Stimulated activated CD8-positive, alpha-beta memory T cell treated with anti-CD3 and anti-CD28 coated beads, Interleukin-12 subunit alpha, Interleukin-12 subunit beta, amount 100 ng/mL, for 1 hour (primary cell): ENCODE results near the gene ZNF248.

Experiments used
- DNase-seq: peaks from one replicate; pipeline ENCODE4 v3.0.0-alpha.2; 2020; ENCODE audit warnings: low read depth

Gene ZNF248

DNA sequence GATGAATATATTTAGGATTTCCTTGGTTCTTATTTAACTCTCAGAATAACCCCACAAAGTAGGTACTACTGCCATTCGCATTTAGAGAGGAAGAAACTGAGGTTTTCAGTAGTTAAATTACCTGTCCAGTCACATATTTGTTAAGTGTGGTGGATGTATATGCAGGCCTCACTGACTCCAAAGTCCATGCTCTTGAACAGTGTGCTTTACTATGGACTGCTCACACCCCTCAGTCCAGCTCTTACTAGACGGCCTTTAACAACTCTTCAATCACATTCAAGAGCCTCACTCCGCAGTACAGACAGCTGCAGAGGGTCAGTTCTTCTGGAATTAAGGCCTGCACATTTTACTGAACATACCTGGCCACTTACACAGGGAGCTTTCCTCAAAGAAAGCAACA, 36.2 kb downstream of the ZNF248 start:
- DNase-seq, result no peak

DNA sequence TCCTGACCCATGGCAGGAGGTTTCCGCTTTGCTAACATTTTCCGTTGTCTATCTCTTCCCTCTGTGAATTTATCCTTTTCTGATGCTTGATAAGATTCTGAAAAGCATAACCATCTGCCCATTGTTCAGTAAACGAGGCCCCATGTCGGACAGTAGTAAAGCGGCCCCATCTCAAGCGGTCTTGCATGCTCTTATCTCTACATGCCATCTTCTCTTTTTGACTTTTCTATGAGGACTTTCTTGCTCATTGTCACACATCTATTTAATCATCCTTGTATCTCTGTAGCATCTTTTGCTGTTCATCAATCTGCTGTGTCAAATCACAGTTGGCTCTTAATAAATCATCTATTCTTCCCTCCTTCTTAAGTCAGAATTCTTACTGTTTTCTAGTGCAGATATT, 37.6 kb downstream of the ZNF248 start:
- no peak for DNase-seq

DNA sequence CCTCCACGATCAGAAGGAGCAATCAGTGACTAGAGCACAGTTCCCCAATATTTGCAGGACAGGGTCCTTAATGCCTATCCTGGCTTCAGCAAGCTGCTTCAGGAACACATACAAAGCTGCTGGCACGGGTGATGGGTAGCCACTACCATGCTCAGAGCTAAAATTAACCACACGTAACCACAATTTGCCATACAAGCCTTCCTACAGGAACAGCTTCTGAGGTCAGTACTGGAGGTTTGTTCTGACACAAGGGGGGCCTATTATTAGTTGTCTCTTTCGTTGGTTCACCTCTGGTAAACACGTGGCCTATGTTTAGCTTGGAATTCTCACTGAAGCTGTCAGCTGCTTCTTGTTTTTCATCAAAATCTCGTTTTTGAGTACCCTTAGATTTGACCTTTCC, 41.1 kb downstream of the ZNF248 start:
- no peak for DNase-seq

DNA sequence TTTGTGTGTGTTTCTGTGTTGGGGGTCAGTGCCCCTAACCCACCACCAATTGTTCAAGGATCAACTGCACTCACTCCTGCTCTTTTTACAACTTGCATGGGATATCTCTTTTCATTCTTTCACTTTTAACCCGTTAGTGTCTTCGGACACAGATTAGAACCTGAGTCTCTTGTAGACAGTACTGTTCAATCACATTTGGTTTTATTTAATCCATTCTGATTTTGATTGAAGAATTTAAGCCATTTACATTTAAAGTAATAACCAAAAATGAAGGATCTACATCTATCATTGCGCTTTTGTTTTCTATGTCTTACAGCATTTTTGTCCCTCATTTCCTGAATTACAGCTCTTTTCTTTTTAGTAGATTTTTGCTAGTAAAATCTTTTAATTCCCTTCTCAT, 43.6 kb downstream of the ZNF248 start:
- no peak for DNase-seq

DNA sequence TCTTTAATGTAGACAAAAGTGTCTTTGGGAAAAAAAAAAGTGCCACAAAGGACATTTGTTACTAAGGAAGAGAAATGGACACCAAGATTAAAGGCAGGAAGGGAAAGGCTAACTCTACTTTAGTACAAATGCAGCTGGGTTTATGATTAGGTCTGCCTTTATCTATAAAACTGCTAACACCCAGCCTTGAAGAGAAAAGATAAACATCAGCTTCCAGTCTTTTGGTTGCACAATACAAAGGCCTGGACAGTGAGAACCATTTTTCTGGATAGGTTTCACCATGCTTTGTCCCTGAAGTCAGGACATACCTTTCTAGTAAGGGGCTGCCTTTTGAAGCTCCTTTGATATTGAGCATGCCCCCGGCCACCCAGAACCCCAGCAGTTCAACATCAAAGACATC, 45.1 kb downstream of the ZNF248 start:
- no peak for DNase-seq

DNA sequence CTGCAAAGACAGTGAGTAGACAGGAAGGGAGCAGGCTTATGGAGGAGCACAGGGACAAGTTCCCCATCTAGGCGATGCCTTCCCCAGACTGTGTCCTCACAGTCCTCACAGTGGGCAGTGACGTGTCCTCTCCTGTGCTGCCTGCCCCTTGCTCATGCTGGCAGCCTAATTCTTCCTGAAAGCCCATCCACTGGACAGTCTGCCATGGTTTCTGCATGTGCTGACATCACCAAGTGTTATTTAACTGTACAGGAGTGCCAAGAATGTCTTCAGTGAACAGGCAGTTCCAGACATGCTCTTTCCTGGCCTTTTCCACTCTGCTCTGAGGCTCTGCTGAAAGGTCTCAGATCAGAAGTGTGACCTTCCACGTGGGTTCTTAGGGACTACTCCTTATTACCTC, 54.1 kb downstream of the ZNF248 start:
- no peak for DNase-seq

DNA sequence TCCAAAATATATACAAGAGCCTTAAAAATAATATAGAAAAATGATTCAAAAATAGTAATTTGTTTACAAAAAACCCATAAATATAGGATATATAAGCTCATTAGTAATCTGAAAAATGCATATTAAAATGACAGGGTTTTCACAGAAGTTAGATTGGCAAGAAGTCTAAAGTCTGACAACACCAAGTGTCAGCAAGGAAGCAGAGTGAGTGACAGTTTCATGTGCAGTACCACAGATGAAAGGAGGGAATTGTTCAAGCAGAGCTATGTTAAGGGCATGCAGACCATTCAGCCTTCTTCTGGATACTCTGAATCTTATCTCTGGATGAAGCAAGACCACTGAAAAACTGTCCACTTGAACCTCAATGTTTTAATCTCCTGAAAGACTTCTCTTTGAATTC, 55.9 kb downstream of the ZNF248 start:
- DNase-seq, result no peak

DNA sequence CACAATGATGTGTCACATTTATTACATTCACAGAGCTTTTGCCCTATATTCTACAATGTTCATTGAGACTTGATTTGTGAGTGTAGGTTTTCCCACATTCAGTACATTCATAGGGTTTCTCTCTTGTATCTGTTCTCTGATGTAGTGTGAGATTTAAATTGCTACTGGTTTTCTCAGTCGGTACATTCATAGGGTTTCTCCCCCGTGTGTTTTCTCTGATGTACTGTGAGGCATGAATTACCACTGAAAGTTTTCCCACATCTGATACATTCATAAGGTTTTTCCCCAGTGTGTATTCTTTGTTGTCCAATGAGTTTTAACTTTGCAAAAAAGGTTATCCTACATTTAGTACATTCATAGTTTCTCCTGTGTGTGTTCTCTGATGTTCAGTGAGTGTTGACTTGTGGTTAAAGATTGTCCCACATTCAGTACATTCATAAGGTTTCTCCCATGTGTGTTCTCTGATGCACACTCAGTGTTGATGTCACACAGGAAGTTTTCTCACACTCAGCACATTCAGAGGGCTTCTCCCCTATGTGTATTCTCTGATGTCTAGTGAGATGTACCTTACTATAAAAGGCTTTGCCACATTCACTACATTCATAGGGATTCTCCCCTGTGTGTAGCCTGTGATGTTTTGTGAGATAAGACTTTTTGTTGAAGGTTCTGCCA, 63.0 kb downstream of the ZNF248 start:
- DNase-seq, result no peak

DNA sequence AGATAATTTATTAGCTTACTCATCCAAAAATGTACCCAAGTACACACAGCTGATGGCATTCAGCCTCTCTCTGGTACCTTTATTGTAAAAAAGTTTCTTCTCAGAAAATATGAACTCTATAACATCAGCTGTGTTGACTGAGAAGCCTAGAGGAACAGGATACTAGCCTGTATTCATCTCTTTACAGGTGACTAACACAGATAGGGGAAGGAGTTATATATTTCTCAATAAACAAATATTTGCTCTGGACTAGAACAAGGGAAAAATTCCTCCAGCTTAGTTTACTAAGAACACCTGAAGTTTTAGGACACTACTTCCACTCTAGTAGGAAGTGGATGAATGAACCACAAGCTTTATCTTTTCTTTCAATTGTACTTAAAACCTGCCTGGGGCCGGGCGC, 67.8 kb downstream of the ZNF248 start:
- no peak for DNase-seq

DNA sequence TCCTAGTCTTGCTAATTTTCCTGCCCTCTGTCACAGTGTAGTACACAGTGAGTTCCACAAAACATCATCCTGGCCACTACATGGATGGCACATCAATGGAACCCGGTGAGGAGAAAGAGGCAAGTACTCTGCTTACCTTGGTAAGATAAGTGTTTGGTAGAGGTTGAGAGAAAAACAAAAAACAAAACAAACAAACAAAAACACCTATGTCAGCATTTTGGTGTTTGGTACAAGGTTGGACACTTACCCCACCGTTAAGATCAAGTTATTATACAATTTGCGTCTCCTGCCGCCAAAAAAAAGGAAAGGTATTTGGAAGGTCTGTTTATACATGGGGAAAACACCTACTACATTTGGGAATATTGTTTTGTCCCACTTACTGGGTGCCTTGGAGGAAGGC, 72.7 kb downstream of the ZNF248 start:
- no peak for DNase-seq

DNA sequence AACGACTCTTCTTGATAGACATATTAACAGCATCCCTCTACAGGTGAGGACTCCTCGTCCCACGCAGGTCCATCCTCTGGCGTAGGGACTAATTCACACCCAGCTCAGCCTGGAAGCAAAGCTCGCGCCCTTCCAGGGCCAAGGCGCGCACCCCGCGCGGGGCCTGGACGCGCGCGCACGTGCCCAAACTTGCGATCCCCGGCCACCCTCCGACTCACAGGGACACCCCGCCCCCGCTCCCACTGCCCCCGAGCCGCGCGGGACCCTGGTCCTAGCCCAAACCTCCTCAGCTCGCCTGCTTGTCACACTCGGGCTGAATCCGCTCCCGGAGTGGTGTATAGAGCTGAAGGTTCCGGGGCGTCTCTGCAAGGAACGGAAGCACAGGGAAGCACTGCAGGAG, 76.9 kb downstream of the ZNF248 start:
- DNase-seq, result no peak

DNA sequence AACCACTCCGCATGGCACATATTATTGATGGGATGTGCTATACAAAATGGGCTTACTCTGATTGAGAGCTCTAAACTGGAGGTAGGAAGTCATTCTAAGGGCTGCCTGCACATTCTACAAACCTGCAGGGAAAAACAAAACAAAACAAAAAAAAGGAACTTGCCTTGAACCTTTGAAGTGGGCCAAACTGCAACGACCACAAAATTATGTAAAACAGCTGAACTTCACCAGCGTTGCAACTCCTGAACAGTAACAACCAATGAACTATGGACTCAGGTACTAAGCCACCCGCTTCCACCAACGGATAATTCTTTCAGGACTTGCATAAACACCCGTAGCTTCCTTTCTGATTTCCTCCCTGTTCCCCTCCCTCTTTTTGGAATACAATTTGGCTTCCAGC, 80.4 kb downstream of the ZNF248 start:
- no peak for DNase-seq

DNA sequence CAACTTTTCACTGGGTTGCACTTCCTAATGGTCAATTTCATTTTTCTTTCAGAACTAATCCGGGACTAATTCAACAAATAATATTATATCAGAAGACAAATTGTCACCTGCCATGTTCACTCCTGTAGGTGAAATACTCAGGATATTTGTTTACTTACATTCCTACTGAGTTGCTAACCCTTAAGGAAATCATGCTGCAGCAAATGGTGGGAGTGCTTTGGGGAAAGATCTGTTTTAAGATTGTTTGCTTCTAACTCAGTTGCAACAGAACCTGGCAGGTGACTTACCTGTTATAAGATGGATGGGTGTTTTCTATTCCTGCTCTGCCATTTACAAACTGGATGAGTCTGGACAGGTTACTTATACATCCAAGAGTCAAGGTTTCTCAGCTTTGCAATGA, 81.8 kb downstream of the ZNF248 start:
- no peak for DNase-seq

DNA sequence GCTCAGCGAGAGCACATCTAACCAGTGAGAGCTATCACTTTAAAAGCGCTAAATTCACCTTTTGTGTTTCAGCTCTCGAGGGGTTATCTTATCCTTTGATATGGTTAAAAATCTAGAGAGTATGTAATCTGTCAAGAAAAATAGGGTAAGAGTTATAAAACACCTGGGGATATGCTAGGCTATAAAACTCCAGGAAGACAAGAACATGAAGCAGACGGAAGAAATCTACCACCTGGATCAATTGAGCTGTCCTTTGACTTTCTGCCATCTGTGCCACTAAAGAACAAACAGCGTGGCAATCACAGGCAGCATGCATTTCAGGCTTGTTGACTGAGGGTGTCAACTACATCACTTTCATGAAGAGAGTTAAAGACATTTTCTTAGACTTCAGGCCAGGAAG, 83.1 kb downstream of the ZNF248 start:
- DNase-seq, result no peak

DNA sequence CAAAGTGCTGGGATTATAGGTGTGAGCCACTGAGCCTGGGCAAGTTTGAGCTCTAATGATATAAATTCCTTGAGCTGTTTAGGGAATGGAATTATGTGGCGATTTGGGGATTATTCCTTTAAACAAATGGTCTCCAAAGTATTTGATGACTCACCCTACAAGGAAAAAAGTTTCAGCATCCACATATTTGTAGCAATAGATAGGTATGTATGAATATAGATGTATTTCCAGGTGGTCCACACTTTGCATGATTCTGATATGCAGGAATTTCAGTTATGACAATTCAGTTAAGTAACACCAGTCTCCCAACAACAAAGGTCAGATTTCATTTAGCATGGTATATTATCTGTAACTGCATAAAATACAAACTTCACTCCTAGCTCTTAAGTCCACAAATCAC, 92.2 kb downstream of the ZNF248 start:
- no peak for DNase-seq

DNA sequence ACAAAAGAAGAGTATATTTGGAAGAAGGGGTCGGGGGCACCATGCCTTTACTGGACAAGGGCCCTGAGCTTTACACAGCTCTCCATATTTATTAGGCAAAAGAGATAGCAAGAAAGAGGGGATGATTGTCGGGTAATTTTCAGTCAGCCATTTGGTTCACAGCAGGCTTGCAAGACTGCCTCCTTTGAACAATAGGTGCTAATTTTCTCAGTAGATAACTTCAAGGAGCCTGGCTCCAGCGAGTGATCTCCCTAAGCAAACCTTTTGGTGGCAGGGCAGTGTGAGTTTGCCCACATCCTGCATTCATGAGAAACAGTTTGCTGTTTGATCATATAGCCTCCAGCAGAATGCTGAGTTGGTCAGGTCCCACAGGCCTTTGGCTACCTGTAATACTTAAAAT, 94.3 kb downstream of the ZNF248 start:
- no peak for DNase-seq

DNA sequence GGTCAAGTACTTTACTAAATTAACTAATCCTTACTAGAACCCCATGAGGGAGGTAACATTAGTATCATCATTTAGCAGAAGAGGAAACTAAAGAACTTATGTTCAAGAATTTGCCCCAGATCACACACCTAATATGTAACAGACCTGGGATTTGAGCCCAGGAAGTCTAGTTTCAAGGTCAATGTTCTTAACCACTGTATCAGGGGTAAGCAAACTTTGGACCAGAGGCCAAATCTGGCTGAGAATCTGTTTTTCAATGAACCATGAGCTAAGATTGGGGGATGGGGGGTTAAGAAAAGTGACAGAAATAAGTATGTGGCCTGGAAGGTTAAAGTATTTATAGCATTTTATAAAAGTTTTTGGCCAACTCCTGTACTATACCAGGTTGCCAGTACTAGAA, 95.1 kb downstream of the ZNF248 start:
- DNase-seq, result no peak

DNA sequence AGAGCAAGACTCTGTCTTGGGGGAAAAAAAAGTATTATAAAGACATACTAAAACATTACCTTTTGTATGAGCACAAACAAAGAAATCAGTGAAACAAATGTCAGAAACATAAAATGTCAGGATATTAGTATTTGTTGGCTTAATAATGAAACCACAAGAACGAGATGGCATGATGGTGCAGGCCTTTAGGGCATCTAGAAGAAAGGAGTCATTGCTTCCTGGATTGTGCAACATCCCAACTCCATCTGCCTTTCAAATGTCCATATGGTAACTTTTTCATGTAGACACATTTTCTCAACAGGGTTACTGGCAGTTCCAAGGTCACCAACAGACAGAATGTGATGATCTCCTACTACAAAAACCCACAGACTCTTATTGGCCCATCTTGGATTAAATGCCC, 96.6 kb downstream of the ZNF248 start:
- DNase-seq, result no peak

DNA sequence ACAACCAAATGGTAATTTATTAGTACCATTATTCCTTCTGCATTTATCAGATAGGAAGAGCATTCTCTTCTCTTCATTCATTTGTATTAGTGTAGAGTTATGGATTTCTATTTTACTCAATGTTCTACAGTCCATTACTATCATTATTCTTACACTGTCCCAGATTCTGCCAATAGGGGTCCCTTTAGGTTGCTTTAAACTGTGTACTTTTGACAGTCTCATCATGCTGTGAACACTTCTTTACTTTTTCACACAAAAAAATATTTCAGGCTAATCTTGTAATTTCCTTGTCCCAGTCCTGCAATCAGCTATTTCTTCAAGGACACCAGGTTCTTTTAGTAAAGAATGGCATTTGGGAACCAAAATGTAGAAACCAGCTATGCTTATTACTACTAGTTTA, 99.3 kb downstream of the ZNF248 start:
- no peak for DNase-seq

DNA sequence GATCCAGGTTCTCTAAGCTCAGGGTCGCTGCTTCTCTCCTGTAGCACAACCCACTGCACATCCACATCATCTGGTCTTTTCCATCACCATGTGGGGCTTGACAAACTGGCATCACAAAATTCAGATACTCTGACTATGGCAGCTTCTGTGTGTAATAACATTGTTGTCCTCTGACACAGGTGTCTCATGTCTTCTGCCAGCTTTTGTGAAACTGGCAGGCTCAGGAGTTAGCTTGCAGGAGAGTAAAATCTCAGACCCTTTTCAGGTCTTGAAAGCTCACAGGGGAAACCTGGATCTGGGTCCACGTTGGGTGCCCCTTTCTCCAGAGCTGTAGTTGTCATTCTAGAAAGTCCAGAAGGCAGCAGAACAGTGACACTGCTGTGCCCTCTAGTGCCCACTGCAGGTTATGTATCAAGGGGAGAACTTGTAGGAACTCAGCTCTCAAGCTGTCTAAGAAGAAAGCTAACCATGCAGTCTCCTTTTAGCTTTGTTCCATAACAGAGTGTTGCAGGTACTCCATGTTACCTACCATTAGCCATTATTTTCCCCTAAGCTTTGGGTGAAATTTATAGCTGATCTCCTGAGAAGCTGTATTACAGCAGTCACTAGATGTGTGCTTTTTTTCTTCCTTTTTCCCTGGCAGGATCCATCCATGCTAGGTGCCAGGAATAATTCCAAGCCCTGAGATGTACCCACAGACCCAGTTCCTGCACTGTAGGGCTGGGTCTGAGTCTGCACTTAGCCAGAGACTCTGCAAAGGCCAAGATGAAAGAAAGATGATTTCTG, 102.7 kb downstream of the ZNF248 start:
- DNase-seq, result no peak

DNA sequence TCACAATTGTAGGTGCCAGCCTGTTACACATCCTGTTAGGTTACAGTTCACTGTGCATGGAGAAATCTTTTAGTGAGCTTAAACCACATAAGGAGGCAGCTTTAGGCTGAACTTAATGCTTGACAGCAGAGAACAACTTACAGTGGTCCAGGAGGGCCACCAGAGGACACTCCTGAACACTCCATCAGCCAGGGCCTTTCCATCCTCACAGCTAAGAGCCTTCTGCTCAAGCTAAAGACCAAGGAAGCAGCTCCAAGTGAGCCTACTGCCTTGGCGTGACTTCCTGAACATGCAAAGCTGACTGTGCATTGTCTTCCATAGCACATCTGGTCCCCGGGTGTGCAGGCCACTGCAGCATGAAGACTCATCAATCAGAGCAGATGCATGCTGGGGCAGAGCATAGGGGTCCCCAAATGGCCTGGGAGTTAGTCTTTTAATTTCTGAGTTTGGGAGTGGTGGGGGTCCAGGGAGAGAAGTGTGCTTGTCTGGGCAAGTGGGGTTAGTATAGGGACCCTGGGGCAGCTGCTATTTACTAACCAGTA, 105.0 kb downstream of the ZNF248 start:
- no peak for DNase-seq

DNA sequence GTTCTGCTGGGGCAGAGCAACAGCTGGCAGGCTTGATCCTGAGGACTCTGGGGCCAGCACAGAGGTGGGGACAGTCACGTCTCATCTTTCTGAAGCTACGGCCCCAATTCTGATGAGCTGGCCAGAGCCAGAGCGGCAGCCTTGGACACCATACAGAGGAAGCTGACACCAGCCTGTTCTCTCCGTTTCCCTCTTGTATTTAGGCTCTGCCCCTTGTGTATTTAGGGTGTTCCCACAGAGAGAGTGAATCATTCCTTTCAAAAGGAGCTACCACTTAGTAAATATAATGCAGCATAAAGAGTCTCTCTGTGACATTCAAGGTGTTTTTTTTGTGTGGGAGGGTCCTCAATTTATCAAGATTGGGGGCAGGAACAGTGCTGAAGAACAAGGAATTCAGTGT, 109.2 kb downstream of the ZNF248 start:
- DNase-seq, result no peak

DNA sequence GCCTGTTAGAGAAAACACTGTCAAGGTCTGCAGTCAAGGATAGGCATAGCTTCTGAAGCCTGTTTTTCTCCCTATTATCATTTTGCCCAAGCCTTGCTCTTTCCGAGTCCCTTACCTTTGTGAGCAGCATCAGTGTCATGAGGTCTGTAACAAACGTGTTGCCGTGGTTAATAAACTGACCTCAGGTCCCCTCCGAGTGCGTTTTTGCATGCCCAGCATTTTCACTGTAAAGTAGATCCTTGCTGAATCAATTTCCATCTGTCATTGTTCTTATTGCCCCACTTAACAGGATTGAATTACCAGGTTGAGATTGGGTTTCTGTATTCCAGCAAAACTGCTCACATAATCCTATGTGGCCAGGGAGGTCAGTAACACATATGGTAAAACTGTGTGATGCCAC, 110.3 kb downstream of the ZNF248 start:
- no peak for DNase-seq

DNA sequence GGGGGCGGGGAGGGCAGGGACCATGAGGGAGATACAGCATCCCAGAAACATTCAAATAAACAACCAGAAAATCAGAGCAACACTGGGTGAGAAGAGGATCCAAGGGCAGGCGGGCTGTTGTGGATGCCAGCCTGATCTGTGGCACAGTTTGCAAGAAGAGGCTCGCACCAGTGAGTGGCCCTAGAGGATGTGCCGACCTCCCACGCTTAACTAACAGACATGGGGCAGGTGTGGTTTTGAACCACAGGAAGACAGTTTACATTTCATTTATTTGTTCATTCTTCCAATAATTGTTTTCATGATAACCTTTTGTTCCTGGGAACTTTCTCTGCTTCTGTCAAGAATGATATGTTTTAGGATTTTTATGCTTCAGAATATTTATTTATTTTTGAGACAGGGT, 115.6 kb downstream of the ZNF248 start:
- DNase-seq, result no peak
